Measurements from ENCODE around the gene CYP27C1.

DNA sequence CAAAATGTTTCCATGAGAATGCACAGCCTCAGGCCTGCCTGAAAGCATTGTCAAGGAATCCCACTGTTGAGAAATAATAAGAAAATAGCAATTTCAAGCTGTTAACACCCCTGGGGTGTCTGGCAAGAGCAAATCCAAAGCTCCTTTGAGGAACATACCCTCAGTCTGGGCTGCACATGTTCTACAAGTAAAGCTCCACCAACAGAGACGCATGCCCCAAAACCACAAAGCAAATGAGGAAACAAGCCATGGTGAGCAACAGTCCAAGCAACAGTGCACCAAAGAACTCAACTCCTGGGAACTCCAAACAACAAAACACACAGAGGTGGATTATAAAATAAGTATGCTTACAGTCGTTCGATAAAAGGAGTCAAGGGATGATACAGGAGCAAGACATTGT is 40.3 kb downstream of the CYP27C1 start:
- TF ChIP-seq, protein P1, sequence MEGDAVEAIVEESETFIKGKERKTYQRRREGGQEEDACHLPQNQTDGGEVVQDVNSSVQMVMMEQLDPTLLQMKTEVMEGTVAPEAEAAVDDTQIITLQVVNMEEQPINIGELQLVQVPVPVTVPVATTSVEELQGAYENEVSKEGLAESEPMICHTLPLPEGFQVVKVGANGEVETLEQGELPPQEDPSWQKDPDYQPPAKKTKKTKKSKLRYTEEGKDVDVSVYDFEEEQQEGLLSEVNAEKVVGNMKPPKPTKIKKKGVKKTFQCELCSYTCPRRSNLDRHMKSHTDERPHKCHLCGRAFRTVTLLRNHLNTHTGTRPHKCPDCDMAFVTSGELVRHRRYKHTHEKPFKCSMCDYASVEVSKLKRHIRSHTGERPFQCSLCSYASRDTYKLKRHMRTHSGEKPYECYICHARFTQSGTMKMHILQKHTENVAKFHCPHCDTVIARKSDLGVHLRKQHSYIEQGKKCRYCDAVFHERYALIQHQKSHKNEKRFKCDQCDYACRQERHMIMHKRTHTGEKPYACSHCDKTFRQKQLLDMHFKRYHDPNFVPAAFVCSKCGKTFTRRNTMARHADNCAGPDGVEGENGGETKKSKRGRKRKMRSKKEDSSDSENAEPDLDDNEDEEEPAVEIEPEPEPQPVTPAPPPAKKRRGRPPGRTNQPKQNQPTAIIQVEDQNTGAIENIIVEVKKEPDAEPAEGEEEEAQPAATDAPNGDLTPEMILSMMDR (IDR thresholded peaks at IDR 0.05), result no peak
- TF ChIP-seq POLR2A (IDR thresholded peaks at IDR 0.05), result no peak

Measured in thyroid gland (tissue), 4 donors.